Smooth muscle cell (in vitro differentiated cells): ENCODE results near the gene PIGS. TPM values are rescaled to one million over a fixed set of nuclear protein-coding genes. Genes with fewer than 3 reads are reported as not detected.

Experiments
- DNase-seq: peaks from one replicate; lab custom pipeline; 2025; ENCODE audit not compliant: unreplicated experiment; lab: John Stamatoyannopoulos, UW
- H2AFZ ChIP-seq: fragments of 200-600 bp; sonication (generic); 2 replicates; pipeline ENCODE4 v1.6.0; 2016; ENCODE audit warnings: antibody characterized with exemption, low read depth, mild to moderate bottlenecking
- H3F3A ChIP-seq: fragments of 200-600 bp; sonication (generic); 2 replicates; pipeline ENCODE4 v1.6.0; 2017; ENCODE audit warnings: antibody characterized with exemption, low read depth
- H3K27ac ChIP-seq: fragments of 200-600 bp; sonication (generic); 2 replicates; pipeline ENCODE4 v1.5.1; 2016; ENCODE audit warnings: low read depth, mild to moderate bottlenecking
- H3K27me3 ChIP-seq: fragments of 200-600 bp; sonication (generic); 2 replicates; pipeline ENCODE4 v1.6.1; 2016; ENCODE audit warnings: low read depth, mild to moderate bottlenecking
- H3K36me3 ChIP-seq: fragments of 200-600 bp; sonication (generic); 2 replicates; pipeline ENCODE4 v1.5.1; 2016; ENCODE audit warnings: low read depth
- H3K4me1 ChIP-seq: fragments of 200-600 bp; sonication (generic); 2 replicates; pipeline ENCODE4 v1.5.1; 2016; ENCODE audit warnings: low read depth
- H3K4me2 ChIP-seq: fragments of 200-600 bp; sonication (generic); 2 replicates; pipeline ENCODE4 v1.6.0; 2016; ENCODE audit warnings: mild to moderate bottlenecking
- H3K4me3 ChIP-seq: fragments of 200-600 bp; sonication (generic); 2 replicates; pipeline ENCODE4 v1.5.1; 2016; ENCODE audit warnings: mild to moderate bottlenecking
- H3K79me2 ChIP-seq: fragments of 200-600 bp; sonication (generic); 2 replicates; pipeline ENCODE4 v1.6.0; 2016; ENCODE audit warnings: low read depth, mild to moderate bottlenecking
- H3K9ac ChIP-seq: fragments of 200-600 bp; sonication (generic); 2 replicates; pipeline ENCODE4 v1.6.0; 2016; ENCODE audit warnings: low read depth
- H3K9me3 ChIP-seq: fragments of 200-600 bp; sonication (generic); replicated peaks from 2 replicates; pipeline ENCODE4 v1.5.1; 2016; ENCODE audit warnings: low read depth
- H4K20me1 ChIP-seq: fragments of 200-600 bp; sonication (generic); 2 replicates; pipeline ENCODE4 v1.6.0; 2016; ENCODE audit warnings: low read depth
- CTCF ChIP-seq: fragments of 200-600 bp; sonication (generic); IDR thresholded peaks from 2 replicates; pipeline ENCODE4 v1.5.1; 2017; ENCODE audit warnings: borderline replicate concordance, mild to moderate bottlenecking, antibody characterized with exemption; ENCODE audit not compliant: insufficient read depth, poor library complexity, severe bottlenecking
- WGBS: methylation state at CpG from one replicate; pipeline ENCODE4 v1.1.7; 2016; ENCODE audit warnings: low lambda C conversion rate; 5-methylcytosine and 5-hydroxymethylcytosine counted together
- polyA plus RNA-seq: library from polyadenylated mRNA; unstranded; fragments of >200 nt; fragmentation: Nextera tagmentation; extraction: Ambion mirVana; gene quantifications from 2 replicates; pipeline ENCODE4 v1.2.1, GENCODE V29; 2016
- total RNA-seq: library from RNA; depleted of rRNA; stranded (reverse); fragments of >200 nt; gene quantifications from 2 replicates; pipeline ENCODE4 v1.2.3, GENCODE V29; 2014

PIGS gene
- total and polyA plus RNA-seq, 2 experiments from 2014 or later: 61.3 to 69.2 TPM

- H3K79me2 ChIP-seq: no peaks in the 10 kb centered on the region
- no peak overlapping the region for H3K4me3 ChIP-seq
- H3K4me2 ChIP-seq: no peak overlapping the region
- no peak overlapping the region for H3K9ac ChIP-seq
- peaks cover 8% of the 10 kb centered on the region for H3K4me1 ChIP-seq
- H3K27me3 ChIP-seq: no peaks in the 10 kb centered on the region
- H4K20me1 ChIP-seq: peaks cover 24% of the 10 kb centered on the region
- H3K9me3 ChIP-seq: no peaks in the 10 kb centered on the region
- no peak for TF ChIP-seq CTCF
- H3K36me3 ChIP-seq: no peaks in the 10 kb centered on the region
- H3K27ac ChIP-seq: no peak overlapping the region
- 97% methylated on average over 2 of the region's 2 CpGs for WGBS
- H3F3A ChIP-seq: no peaks in the 10 kb centered on the region
- H2AFZ ChIP-seq: no peak overlapping the region
- DNase-seq: no peak
Measured at GRCh38 chr17:28545141-28545503, 26.2 kb downstream of the PIGS start.

GRCh38 chr17:28544402-28545140 lies 26.8 kb downstream of the PIGS start:
- no peak for TF ChIP-seq CTCF
- Histone ChIP-seq H3K4me2 (no peak overlapping the region), H3F3A (no peaks in the 10 kb centered on the region), H3K9ac (no peak overlapping the region), H3K4me1 (peaks cover 3% of the 10 kb centered on the region), H3K27ac (no peak overlapping the region), H2AFZ (no peak overlapping the region), H3K36me3 (no peaks in the 10 kb centered on the region), H3K79me2 (no peaks in the 10 kb centered on the region), H3K4me3 (no peak overlapping the region), H3K27me3 (no peaks in the 10 kb centered on the region), H3K9me3 (no peaks in the 10 kb centered on the region), H4K20me1 (peaks cover 19% of the 10 kb centered on the region)
- 83% methylated on average over 4 of the region's 4 CpGs for WGBS
- DNase-seq: no peak

- Histone ChIP-seq H3K9me3 (no peaks in the 10 kb centered on the region), H3K4me2 (no peak overlapping the region), H4K20me1 (no peaks in the 10 kb centered on the region), H3K4me3 (no peak overlapping the region), H3F3A (no peaks in the 10 kb centered on the region), H3K27ac (no peak overlapping the region), H3K4me1 (no peaks in the 10 kb centered on the region), H2AFZ (no peak overlapping the region), H3K36me3 (no peaks in the 10 kb centered on the region), H3K79me2 (no peaks in the 10 kb centered on the region), H3K9ac (no peak overlapping the region), H3K27me3 (no peaks in the 10 kb centered on the region)
- 95% methylated on average over 4 of the region's 4 CpGs for WGBS
- no peak for TF ChIP-seq CTCF
- DNase-seq: no peak
Measured at GRCh38 chr17:28541439-28541838, 29.9 kb downstream of the PIGS start.

- H3K4me2 ChIP-seq: no peak overlapping the region
- TF ChIP-seq CTCF: no peak
- H2AFZ ChIP-seq: no peak overlapping the region
- H3K9me3 ChIP-seq: no peaks in the 10 kb centered on the region
- DNase-seq: no peak
- no peak overlapping the region for H3K27ac ChIP-seq
- H4K20me1 ChIP-seq: no peaks in the 10 kb centered on the region
- no peak overlapping the region for H3K9ac ChIP-seq
- no peaks in the 10 kb centered on the region for H3K4me1 ChIP-seq
- H3K27me3 ChIP-seq: no peaks in the 10 kb centered on the region
- no peaks in the 10 kb centered on the region for H3K79me2 ChIP-seq
- H3F3A ChIP-seq: no peaks in the 10 kb centered on the region
- no peak overlapping the region for H3K4me3 ChIP-seq
- H3K36me3 ChIP-seq: no peaks in the 10 kb centered on the region
- WGBS: 87% methylated on average over 4 of the region's 4 CpGs
Measured at GRCh38 chr17:28540231-28540630, 31.1 kb downstream of the PIGS start.
